Gastrocnemius medialis (tissue), 4 donors: ENCODE data around the gene PHKG2.

Source experiments
- CTCF ChIP-seq, 5 experiments: fragments of 450-650 bp in 3 of 5; fragments of 200-600 bp in 2 of 5; sonication (generic) in 2 of 5; IDR thresholded peaks in 4 of 5; conservative IDR thresholded peaks in 1 of 5; 1 replicate in 4 of 5; 2 replicates in 1 of 5; pipeline ENCODE4 v1.5.1; 2016 to 2019; ENCODE audit warnings: antibody characterized with exemption in 5 of 5, mild to moderate bottlenecking in 3 of 5, moderate library complexity in 3 of 5
- POLR2A ChIP-seq, 2 donors: fragments of 450-650 bp; IDR thresholded peaks; one replicate each; pipeline ENCODE4 v1.6.1; 2017; ENCODE audit warnings: antibody characterized with exemption in 2 of 2, mild to moderate bottlenecking in 2 of 2, moderate library complexity in 2 of 2

- no peak for TF ChIP-seq CTCF (IDR thresholded peaks at IDR 0.05 in 4 of 5, conservative IDR thresholded peaks at IDR 0.05 in 1 of 5)
- TF ChIP-seq POLR2A (IDR thresholded peaks at IDR 0.05), result no peak
These were observed 45.4 kb downstream of the PHKG2 start for GRCh38 chr16:30793508-30794069.
